GM12892 (cell line): Measurements from ENCODE around the gene MYOF.

Experiments used
- POLR2A ChIP-seq: IDR thresholded peaks from 2 replicates; pipeline ENCODE4 v1.6.1; 2011; ENCODE audit warnings: low read depth, low read length, control low read depth
- POLR2AphosphoS5 ChIP-seq: IDR thresholded peaks from 2 replicates; pipeline ENCODE4 v1.6.1; 2011; ENCODE audit warnings: low read depth, low read length, control low read depth
- TAF1 ChIP-seq: IDR thresholded peaks from 2 replicates; pipeline ENCODE4 v1.6.1; 2011; ENCODE audit warnings: low read depth, mild to moderate bottlenecking, control low read depth, low read length, borderline replicate concordance

GRCh38 chr10:93513091-93513490 is 31.0 kb upstream of the MYOF start:
- TF ChIP-seq POLR2AphosphoS5, result no peak
- no peak for TF ChIP-seq POLR2A
- TF ChIP-seq TAF1, result no peak
